Activated CD4-positive, CD25-positive, alpha-beta regulatory T cell treated with anti-CD3 and anti-CD28 coated beads, Interleukin-2, amount 50 U/mL, for 16 hours (primary cell): Measurements from ENCODE around the gene GPSM1.

ENCODE experiments used
- DNase-seq: peaks from one replicate; pipeline ENCODE4 v3.0.0-alpha.2; 2020; ENCODE audit warnings: low read depth, low spot score

Gene GPSM1

DNA sequence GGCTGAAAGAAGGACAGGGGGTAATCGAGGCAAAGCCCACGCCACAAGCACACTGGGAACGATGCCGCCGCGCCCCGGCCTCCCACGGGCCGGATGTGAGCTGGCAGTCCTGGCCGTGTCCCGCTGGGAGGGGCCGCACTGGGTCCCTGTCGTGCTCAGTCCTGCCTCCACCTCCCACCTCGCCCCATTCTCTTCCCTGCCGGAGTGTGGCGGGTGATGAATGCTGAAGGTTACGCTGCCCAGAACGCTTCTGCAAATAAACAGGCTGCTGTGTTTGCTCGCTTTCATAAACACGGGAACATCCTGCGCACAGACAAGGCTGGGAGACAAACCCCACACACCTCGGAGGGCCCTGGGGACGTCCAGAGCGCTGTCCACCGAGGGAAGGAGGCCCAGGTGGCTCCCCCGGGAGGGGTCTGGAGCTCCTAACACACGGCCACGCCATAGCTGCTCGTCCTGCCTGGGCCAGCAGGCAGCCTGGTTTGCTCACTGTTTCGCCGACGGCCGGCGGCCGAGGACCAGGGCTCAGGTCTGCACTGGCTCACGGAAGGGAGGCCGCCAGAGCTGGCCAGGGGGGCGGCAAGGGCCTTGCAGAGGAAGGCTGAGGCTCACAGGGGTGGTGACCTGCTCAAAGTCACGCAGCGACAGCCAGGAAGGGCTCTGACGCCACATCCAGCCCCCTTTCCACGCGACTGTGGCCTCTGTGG lies 33.9 kb downstream of the GPSM1 start:
- no peak for DNase-seq

DNA sequence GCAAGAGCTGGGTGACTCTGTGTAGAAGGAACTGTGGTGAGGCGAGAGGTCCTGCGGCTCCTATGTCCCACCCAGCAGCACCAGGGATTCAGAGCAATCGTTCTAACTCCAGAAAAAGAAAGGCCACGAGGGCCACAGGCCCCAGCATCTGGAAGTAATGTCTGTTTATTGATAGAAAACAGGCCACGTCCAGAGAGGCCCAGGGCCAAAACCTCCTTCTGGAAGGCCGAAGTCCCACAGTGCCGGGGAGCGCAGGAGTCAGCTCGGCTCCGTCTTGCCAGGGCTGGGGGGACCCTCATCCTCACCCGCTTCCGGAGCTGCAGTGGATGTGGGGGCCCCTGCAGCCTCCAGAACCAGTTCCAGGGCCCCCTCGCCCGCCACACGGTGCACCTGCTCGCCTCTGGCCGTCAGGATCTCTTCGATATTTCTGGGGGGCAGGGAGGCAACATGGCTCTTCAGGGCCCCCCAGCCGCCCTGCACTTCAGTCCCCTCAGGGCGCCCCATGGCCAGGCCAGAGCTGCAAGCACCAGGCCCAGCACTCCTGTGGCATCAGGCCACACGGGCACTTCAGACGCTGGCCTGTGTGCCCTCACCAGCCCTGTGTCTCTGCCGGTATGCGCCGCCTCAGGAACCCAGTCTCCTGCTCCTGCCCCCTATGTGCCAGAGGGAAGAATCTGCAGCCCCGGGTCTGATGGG lies 34.6 kb downstream of the GPSM1 start:
- no peak for DNase-seq

DNA sequence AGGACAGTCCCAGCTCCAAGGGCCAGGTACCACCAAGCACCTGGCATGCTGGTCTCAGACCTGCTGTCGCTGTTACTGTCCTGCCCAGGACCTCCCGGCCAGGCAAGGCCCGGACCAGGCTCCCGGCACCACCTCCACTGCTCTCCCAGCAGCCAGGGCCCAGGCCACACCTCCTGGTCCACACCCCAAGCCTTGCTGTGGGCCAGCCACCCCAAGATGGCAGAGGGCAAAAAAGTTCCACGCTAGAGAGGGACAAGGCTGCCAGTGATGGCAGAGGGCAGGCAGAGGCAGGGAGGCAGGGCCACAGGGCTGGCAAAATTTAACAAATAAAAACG lies 35.1 kb downstream of the GPSM1 start:
- DNase-seq = no peak

DNA sequence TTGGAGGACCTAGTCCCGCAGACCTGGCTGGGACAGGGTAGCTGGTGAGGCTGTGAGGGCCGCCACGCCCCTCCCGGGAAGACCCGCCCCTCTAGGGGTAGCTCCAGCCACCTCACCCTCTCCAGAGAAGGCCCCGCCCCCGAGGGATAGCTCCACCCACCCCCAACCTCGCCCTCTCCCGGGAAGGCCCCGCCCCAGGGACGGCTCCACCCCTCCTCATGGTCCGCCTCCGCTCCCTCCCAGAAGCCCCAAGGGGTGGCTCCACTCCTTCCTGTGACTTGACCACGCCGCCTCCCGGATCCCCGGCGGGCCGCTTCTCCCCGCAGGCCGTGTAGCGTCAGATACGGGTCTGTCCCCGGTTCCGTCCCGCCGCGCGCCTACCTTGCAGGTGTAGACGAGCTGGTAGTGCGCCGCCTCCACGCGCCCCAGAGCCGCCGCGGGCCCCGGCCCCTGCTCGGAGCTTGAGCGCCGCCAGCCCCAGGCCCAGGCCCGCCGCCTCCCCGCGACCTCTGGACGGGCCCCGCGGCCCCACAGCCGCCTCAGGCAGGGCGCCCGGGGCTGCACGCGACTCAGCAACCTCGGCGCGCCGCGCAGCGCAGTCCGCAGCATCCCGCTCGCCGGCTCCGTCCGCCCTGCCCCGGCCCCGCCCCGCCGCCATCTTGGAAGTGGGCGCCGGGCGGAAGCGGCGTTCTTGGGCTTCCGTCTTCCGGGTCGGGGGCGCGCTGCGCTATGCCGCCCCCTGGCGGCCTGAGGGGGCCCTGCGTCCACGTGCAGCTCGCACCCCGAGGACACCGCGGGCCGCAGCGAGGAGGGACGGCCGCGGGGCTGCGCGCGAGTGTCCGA lies 36.0 kb downstream of the GPSM1 start, which contains the start of gene DNLZ:
Gene DNLZ (minus strand): TSS at position 639 of the 843 bp plus-strand sequence. CDS start 30 bp downstream, at position 609.
- peak; percentile 78 for DNase-seq

DNA sequence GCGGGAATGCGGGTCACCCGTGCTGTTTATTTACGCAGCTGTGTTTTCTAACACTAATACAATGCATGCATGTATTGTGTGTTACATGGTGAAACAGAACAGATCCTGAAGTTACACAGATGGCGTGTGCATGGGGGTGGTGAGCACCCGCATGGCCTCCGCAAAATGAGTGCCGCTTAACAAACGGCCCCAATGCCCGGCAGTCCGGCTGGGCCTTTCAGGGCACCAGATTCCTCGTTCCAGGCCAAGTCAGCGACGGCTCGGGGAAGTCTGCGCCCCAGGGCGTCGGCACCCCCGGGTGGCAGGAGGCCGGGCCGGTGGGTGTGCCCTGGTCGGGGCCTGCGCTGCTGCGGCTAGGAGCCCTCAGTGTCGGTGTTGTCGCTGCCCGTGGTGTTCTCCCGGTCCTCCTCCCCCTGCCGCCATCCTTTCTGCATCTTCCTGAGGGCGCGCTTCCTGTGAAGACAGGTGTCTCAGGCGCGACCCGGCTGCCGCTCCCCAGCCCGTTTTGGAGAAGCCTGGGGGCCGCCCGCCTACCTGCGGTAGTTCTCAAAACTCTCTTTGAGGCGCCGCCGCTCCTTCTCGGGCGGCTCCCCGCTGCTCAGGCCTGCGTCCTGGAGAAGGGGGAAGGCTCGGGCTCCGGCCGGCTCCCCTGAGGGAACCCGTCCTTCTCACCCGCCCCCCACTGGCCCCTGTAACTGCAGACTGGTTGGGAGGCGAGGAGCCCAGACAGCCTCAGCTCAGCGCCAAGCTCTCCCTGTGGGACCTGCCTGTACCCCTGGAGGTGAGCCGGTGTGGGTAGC lies 36.8 kb downstream of the GPSM1 start:
- DNase-seq = no peak

DNA sequence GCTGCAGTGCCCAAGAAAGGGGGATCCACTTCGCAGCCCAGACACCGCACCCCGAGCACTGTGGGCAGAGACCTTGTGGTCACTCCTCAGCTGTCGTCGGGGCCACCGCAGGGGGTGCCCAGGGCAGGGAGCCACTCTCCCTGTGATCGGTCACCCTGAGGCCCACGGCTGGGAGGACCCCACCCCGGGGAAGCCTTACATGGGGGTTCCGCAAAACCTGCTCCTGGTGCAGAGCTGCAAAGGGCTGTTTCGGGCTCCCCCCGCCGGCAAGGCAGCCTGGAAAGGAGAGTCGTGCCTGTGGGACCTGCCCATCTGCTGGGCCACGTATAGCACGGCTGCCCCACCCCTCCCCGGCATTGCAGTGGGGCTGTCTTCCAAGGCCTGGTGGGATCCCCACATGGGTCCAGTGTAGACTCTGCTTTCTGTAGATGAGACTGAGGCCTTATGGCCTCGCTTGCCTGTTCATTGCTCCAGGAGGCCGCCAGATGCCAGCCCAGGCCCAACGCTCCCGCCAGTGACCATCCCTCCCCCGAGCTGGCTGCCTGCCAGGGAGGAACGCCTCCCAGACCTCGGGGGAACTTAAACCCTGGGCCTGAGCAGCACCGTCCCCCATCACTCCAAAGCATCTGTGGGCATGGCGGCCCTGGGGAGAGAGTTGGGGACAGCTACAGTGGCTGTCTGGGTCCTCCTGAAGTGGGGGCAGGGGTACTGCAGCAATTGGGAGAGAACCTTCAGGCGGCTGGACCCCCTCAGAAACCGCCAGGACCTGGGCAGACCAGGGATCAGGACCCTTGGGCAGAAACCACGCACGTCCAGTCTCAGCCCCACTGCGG lies 37.8 kb downstream of the GPSM1 start:
- no peak for DNase-seq

DNA sequence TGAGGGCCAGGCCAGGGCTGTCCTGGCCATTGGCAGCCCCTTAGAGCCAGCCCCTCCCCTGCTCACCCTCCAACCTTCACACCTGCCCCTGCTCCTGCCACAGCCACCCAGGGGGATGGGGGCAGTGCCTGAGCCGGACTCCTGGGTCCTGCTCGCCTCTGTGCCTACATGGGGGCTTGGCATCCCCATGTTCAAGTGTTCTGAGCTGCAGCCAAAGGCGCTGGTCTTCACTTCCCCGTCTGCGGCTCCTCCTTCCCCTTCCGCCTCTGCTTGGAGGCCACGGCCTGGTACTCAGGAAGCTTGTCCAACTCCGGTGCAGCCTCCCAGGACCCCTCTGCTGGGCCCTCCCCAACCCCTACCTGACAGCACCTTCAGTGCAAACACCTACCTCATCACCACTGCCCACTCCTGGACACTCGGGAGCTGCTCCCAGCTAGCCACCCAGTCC lies 38.5 kb downstream of the GPSM1 start:
- DNase-seq = no peak

DNA sequence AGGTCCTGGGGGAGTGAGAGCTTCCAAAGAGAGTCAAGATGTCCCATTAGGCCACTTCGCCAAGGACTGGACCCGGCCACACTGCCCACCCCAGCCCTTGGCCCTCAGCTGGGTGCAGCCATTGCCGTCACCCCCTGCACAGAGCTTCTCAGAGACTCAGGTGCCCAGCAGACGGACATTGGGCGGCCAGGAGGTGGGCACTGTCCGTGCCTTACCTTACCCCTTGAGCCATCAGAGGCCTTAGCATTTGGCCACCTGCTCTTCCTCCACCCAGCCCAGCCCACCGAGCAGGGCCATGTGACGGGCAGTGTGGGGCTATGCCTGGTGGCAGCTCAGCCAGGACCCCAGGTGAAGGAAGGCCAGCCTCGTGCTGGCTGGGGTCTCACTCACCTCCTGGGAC lies 39.5 kb downstream of the GPSM1 start:
- DNase-seq = no peak

DNA sequence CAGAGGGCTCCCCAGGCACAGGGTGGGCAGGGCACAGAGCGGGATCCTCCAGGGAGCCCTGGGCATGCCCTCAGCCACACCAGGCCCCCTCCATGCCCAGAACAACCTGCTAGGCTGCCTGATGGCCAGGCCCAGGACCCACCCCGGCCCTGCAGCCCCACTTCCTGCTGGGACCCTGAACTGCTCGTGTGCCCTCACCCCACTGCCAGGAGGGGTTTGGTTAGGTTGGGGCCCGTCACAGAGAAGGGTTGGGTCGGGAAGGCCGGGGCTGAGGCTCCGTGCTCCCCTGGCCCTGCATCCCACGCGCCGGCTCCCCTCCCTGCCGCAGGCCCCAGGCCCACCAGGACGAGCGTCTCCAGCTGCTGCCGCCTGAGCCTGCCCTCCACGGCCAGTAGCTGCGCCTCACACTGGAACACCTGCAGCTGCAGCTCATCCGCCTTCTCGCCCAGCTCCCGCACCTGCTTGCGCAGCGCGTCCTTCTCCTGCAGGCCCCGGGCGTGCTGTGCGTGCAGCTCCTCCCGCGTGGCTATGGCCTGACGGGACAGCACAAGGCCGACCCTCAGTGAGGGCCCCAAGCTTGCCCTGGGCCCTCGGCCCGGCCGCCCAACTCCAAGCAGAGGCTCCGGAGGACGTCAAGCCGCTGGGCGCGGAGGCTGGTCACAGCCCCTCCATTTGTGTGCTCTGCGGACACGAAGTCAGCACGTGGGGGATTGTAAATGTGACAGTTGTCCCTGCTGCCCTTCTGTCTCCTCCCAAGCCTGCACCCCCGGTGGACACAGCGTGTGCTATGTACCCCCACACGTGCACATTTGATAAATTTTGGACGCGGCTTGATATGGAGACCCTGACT lies 40.2 kb downstream of the GPSM1 start:
- no peak for DNase-seq

DNA sequence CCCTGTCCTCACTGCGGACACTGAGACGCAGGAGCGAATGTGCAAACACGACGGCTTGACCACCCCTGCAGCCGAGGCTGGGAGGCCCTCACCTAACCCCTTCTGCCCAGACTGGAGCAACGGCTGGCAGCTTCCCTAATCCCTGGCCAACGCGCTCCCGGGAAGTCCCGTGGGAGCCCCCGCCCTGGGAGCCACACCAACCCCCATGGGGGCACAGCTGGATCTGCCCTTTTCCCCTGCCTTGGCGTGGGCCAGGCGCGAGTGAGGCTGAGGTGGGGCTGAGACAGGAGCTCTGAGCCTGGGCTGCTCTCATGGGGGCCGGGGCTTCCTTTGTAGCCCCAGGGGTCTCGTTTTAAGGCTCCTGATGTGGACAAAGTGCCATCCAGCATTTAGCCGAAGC lies 40.9 kb downstream of the GPSM1 start:
- DNase-seq = no peak

DNA sequence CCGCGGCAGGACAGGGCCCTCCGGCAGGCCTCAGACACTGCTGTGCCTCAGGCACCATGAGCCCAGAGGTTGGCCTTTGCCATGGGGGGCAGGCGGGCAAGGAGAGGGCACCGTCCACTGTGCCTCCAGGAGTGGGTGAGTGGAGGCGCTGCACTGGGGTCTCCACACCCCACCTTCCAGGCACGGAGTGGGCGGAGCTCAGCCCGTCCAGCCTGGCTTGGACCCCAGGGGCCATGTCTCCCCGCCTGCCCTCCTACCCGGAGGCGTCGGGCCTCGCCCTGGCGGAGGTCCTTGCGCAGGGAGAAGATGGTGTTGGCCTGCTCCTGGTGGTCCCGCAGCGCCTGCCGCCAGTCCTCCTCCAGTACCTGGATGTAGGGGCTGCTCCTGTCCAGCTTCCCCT lies 42.7 kb downstream of the GPSM1 start:
- DNase-seq = no peak

DNA sequence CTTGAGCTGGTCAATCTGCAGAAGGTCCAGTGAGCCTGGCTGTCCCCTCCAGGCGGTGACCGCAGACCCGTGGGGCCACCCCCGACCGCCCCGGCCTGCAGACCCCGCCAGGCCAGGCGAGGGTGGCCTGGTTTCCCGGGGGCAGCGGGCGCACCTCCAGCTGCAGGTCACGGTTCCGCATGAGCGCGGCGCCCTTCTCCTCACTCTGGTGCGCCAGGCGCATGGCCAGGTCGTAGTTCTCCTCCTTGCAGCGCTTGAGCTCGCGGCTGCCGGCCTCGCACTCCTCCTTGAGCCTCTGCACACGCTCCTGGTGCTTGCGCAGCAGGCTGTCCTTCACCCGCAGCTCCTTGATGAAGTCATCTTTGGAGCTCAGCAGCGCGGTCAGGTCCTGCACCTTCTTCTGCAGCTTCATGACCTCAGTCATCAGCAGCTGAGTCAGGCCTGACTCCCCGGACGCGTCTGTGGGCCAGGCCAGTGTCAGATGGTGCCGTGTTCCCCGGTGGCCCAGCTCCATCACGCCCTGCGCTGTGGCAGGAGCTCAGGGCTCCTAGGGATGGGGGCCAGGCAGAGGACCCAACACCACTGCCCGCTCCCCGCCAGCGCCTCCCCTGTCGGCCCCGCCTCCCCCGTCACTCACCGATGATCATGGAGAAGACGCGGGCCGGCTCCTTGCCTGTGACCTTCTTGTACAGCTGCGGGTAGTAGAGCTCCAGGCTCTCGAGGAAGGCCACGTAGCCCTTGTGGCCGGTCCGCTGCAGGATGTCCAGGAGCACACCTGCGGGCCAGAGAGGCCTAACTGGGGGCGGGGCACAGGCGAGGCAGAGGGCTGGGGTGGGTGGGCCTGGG lies 43.6 kb downstream of the GPSM1 start:
- DNase-seq = no peak

DNA sequence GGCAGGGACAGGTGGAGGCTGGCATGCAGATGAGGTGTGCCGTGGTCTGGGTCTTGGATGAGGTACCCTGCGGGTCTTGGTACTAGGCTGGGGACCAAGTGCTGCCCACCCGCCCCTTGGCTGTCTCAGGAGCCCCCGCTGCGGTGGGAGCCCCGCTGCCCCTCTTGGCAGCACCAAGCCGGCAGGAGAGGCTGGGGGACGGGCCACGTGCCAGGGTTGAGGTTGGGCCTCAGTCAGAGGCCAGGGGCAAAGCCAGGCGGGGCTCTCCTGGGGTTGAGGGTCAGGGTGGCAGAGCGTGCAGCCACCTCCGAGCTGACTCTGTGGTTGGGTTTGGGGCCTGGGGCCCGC lies 44.2 kb downstream of the GPSM1 start:
- no peak for DNase-seq

DNA sequence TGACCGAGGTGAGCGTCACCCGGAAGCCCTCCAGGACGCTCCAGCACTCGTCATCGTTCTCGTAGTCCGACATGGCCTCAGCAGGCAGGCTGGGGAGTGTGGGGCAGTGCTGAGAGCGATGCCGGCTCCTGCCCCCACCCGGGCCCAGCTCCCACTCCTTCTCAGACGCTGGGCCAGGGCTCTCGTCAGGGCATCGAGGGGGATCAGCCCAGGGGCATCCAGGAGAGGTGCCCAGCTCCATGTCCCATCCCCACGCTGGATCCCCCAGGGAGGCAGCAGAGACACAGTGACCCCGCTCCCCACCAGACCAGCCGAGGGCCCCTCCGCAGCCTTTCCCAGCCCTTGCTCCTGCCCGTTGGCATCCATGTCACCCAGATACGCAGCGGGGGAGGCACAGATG lies 44.7 kb downstream of the GPSM1 start:
- DNase-seq = no peak

DNA sequence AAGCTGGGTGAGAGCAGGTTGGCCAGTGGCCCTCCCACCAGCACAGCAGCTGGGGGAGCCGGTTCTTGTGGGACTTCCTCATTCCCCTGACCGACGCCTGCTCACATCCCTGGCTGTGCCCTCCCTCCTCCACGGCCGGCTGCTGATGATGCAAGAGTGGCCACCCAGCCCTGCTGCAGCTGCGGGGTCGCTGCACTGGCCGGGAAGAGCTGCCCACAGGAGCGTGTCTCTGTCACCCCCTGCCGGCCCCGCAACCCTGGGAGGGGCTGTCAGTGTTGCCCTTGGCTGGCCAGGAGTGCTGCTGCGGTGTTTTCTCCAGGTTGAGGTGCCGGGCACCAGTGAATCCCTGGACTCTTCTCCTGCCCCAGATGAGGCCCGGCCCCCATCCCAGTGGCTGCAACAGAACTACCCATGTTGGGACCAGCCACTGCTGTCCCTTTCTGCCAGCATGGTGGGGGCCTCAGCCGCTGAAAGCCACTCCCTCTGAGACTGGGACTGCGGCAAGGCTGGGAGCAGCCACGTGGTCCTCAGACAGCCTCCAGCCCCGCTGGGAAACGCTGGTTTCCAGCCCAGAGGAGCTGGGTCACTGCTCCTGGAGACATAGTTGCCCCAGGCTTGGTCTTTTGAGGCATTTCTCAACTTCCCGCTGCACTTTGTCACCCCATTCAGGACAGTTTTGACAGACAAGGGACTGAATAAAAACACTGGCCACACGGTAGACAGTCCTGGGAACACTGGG lies 45.4 kb downstream of the GPSM1 start:
- DNase-seq = no peak

DNA sequence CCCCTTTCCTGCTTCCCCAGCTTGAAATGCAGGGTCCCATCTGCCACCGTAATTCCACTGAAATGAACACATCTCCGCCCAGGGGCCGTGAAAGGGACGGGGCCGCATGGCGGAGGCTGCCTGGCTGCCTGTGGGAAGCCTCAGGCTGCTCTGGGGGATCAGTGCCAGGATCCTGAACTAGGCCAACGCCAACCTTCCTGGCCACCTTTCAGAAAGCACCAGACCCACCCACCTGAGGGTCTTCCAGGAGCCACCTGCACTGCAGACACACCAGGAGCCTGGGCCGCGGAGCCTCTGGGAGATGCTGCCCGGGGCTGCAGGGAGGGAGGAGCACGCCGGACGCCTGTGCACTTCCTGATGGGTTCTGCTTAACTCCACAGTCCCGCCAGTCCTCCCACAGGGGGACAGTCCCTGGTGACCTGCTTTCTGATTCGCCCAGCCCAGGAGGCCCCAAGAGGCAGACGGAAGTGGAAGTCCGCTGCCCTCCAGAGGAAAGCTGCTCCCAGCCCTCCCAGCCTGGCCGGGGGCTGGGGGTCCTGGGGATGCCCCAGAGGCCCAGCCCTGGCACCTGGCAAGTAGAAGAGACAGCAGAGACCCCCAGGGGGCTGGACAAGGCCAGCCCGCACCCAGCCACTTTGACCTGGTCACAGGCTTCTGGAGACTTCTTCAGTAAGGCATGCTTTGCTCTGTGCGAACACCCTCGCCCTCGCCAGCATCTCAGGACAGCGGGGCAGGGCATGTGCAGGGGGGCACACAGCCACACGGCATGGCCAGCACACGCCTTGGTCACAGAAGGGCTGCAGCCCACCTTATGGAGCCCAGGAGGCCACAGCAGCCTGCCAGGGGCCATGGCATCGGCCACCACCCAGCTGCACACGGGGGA lies 46.2 kb downstream of the GPSM1 start, which contains the start of gene CARD9:
Gene CARD9 (minus strand): TSS at position 370 of the 883 bp plus-strand sequence. CDS start 1,591 bp downstream, outside the sequence.
- DNase-seq = no peak

DNA sequence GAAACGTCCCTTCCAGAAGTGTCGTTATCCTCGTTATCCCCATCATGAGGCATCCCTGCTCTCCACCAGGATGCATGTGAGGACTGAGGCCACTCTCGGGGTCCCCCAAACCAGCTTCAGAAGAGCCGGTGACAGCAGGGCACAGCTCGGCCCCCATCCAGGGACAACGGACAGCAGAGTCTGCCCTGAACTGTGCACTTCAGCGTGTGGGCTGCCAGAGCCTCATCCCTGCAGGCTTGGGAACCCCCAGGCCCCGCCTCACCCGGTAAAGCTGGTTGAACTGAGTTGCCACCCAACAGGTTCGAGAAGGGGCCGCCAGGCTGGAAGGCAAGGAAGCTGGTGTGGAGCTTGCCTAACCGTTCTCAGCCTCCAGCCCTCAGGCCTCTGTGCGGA lies 46.8 kb downstream of the GPSM1 start:
- no peak for DNase-seq
